Peyer's patch (tissue), 4 donors: ENCODE data around the gene HRH1.

Experiments
- CTCF ChIP-seq, 6 experiments: fragments of 450-650 bp in 4 of 6; fragments of 200-600 bp in 2 of 6; sonication (generic) in 1 of 6; IDR thresholded peaks; one replicate each; pipeline ENCODE4 v1.5.1; 2017 to 2019; ENCODE audit warnings: antibody characterized with exemption in 6 of 6, mild to moderate bottlenecking in 3 of 6, moderate library complexity in 1 of 6
- POLR2A ChIP-seq, 2 donors: fragments of 450-650 bp; IDR thresholded peaks; one replicate each; pipeline ENCODE4 v1.5.1; 2017; ENCODE audit warnings: antibody characterized with exemption in 2 of 2, mild to moderate bottlenecking in 2 of 2, moderate library complexity in 2 of 2

GRCh38 chr3:11306817-11307589 is 152.7 kb downstream of the HRH1 start:
- TF ChIP-seq POLR2A (IDR thresholded peaks at IDR 0.05) (no peak), CTCF (IDR thresholded peaks at IDR 0.05) (no peak)
